Mononuclear cell (primary cell): ENCODE measurements around the gene CARD6. TPM values are rescaled to one million over a fixed set of nuclear protein-coding genes. Genes with fewer than 3 reads are reported as not detected.
"Not testable (repeated sequence)": the region's sequence is repeated elsewhere in the genome, so short reads cannot be mapped to it uniquely, and the experiment has no call there.

Source experiments
- H3K27me3 ChIP-seq: 2 replicates; pipeline ENCODE4 v1.6.0; 2011; ENCODE audit warnings: low read length, control low read depth; ENCODE audit not compliant: insufficient read depth
- H3K4me1 ChIP-seq: 2 replicates; pipeline ENCODE4 v1.5.1; 2011; ENCODE audit warnings: mild to moderate bottlenecking, low read length, control low read depth; ENCODE audit not compliant: insufficient read depth
- H3K4me3 ChIP-seq: 2 replicates; pipeline ENCODE4 v1.5.1; 2011; ENCODE audit warnings: mild to moderate bottlenecking, low read length, moderate library complexity
- H3K9me3 ChIP-seq: 2 replicates; pipeline ENCODE4 v1.5.1; 2011; ENCODE audit warnings: low read depth, mild to moderate bottlenecking, control low read depth, low read length
- total RNA-seq: library from RNA; depleted of rRNA; stranded (reverse); fragments of >200 nt; gene quantifications from one replicate; pipeline ENCODE4 v1.2.3, GENCODE V29; 2012

CARD6 gene, protein sequence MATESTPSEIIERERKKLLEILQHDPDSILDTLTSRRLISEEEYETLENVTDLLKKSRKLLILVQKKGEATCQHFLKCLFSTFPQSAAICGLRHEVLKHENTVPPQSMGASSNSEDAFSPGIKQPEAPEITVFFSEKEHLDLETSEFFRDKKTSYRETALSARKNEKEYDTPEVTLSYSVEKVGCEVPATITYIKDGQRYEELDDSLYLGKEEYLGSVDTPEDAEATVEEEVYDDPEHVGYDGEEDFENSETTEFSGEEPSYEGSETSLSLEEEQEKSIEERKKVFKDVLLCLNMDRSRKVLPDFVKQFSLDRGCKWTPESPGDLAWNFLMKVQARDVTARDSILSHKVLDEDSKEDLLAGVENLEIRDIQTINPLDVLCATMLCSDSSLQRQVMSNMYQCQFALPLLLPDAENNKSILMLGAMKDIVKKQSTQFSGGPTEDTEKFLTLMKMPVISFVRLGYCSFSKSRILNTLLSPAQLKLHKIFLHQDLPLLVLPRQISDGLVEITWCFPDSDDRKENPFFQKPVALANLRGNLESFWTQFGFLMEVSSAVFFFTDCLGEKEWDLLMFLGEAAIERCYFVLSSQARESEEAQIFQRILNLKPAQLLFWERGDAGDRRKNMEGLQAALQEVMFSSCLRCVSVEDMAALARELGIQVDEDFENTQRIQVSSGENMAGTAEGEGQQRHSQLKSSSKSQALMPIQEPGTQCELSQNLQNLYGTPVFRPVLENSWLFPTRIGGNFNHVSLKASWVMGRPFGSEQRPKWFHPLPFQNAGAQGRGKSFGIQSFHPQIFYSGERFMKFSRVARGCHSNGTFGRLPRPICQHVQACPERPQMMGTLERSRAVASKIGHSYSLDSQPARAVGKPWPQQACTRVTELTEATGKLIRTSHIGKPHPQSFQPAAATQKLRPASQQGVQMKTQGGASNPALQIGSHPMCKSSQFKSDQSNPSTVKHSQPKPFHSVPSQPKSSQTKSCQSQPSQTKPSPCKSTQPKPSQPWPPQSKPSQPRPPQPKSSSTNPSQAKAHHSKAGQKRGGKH
- 5.4 TPM for total RNA-seq

DNA sequence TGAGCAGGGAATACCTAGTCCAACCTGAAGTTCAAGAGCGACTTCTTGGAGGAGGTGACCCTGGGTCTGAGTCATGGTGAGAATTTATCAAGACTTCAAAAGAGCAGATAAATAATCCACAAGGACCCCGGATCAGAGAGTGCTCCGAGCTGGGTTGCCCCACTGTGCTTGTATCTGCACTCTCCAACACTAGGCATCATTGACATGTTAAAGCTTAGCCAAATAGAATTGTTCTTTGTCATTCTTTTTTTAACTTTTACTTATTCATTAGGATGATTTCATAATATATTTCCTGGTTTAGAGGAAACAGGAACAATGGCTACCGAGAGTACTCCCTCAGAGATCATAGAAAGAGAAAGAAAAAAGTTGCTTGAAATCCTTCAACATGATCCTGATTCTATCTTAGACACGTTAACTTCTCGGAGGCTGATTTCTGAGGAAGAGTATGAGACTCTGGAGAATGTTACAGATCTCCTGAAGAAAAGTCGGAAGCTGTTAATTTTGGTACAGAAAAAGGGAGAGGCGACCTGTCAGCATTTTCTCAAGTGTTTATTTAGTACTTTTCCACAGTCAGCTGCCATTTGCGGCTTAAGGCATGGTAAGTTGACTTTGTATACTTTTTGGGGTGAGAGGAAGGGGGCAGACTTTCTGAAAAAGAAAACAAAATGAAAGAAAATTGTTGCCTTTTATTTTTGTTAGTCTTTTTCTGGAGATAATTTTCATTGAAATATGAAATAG is at the start of gene CARD6:
Gene CARD6, plus strand, starts transcription at position 300 of the 738 bp plus-strand sequence. Its CDS starts 16 bp downstream, at position 316.
- Histone ChIP-seq H3K9me3 (no peaks in the 10 kb centered on the region), H3K4me3 (peak within 1 kb of the TSS; percentile 63), H3K4me1 (peaks cover 31% of the 10 kb centered on the region)

DNA sequence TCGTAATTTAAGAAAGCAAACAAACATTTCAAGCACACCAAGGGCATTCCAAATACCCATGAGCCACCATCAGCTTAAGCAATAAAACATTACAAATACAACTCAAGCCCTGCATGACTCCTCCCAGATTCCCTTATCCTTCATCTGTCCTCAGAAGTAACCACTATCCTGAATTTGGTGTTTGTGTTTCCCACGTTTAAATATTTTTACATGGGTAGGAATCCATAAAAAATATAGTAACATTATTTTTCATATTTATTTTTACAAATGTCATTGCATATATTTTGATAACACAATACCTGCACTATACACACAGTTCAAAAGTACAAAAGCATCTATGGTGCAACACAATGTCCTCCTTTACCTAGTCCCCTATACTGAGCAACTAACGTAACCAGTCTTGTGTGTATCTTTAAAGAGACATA is 49.4 kb upstream of the CARD6 start:
- Histone ChIP-seq H3K9me3 (no peaks in the 10 kb centered on the region), H3K27me3 (no peaks in the 10 kb centered on the region), H3K4me1 (peaks cover 31% of the 10 kb centered on the region), H3K4me3 (no peak overlapping the region)

More for the DNA sequence above, at the start of gene CARD6:
- H3K27me3 ChIP-seq: no peaks in the 10 kb centered on the region

DNA sequence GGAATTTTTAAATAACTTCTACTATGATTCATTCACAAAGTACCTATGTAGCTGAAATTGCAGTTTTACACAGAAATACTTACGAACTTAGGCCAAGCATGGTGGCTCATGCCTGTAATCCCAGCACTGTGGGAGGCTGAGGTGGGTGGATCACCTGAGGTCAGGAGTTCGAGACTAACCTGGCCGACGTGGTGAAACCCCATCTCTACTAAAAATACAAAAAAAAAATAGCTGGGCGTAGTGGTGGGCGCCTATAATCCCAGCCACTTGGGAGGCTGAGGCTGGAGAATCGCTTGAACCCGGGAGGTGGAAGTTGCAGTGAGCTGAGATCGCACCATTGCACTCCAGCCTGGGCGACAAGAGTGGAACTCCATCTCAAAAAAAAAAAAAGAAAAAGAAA is 48.5 kb upstream of the CARD6 start:
- not testable (repeated sequence) for H3K9me3 ChIP-seq, H3K27me3 ChIP-seq, H3K4me3 ChIP-seq
- peaks cover 34% of the 10 kb centered on the region for H3K4me1 ChIP-seq

DNA sequence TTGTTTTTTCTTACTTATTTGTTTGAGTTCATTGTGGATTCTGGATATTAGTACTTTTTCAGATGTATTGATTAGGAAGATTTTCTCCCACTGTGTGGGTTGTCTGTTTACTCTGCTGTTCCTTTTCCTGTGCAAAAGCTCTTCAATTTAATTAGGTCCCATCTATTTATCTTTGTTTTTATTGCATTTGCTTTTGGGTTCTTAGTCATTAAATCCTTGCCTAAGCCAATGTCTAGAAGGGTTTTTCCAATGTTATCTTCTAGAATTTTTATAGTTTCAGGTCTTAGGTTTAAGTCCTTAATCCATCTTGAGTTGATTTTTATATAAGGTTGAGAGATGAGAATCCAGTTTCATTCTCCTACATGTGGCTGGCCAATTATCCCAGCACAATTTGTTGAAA is 46.8 kb upstream of the CARD6 start:
- H3K4me1 ChIP-seq: peaks cover 38% of the 10 kb centered on the region
- H3K27me3 ChIP-seq, H3K9me3 ChIP-seq, H3K4me3 ChIP-seq: not testable (repeated sequence)

DNA sequence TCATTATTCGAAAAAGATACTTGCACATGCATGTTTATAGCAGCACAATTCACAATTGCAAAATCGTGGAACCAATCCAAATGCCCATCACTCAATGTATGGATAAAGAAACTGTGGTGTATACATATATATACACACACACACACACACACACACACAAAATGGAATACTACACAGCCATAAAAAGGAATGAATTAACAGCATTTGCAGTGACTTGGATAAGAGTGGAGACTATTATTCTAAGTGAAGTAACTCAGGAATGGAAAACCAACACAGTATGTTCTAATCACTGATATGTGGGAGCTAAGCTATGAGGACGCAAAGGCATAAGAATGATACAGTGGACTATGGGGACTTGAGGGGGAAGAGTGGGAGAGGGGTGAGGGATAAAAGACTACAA is 46.3 kb upstream of the CARD6 start:
- H3K4me1 ChIP-seq: peaks cover 32% of the 10 kb centered on the region
- H3K27me3 ChIP-seq, H3K4me3 ChIP-seq, H3K9me3 ChIP-seq: not testable (repeated sequence)

DNA sequence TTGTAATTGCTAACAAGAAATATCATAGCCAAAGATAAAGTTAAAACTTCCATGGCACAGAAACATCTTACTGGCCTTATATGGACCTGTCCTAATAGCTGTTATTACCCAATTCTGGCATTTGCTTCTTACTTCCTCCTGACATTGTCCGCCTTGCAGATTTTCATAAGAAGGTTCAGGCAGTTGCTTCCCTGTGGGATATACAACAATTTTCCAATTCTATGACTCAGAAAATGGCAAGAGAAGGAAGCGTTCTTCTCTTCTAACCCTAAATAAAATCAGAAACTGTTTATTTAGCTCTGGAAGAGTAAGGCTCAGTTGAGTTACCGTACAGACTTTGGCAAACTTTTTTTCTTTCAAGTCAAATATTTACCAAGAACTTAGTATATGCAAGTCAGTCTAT is 44.7 kb upstream of the CARD6 start:
- no peaks in the 10 kb centered on the region for H3K27me3 ChIP-seq
- no peaks in the 10 kb centered on the region for H3K9me3 ChIP-seq
- no peak overlapping the region for H3K4me3 ChIP-seq
- peaks cover 23% of the 10 kb centered on the region for H3K4me1 ChIP-seq

DNA sequence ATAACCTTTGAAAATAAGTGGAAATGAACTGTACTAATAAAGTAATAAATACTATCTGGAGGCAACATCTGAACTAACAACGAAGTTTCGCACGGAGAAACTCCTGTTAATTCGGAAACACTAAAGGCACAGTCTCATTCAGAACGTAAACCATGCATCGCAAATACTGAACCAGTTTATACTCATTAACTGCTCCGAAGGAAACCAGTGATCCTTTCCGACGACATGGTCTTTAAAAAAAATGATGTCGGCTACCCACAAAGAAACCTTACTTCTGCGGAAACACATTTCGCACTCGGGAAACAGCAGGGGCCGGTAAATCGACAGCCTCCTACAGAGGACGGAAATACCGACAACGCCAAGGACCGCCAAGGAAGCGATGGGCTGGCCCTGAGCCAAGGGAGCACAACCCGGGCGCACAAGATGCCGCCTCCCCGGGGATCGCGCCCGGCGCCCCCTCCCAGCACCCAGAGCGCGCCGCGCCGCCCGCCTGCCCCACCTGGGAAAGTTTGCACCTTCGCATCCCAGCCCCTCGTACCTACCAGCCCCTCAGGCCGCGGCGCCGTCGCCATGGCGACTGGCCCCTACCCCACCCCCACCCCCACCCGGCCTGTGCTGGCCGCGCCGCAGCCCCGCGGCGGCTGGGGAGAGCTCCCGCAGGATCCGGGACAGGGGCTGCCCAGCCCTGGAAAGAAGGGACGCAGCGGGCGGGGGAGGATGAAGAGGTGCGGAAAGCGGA is 43.7 kb upstream of the CARD6 start:
- H3K9me3 ChIP-seq: no peaks in the 10 kb centered on the region
- H3K27me3 ChIP-seq: no peaks in the 10 kb centered on the region
- peak overlapping the region; percentile 76 for H3K4me3 ChIP-seq
- peaks cover 23% of the 10 kb centered on the region for H3K4me1 ChIP-seq

DNA sequence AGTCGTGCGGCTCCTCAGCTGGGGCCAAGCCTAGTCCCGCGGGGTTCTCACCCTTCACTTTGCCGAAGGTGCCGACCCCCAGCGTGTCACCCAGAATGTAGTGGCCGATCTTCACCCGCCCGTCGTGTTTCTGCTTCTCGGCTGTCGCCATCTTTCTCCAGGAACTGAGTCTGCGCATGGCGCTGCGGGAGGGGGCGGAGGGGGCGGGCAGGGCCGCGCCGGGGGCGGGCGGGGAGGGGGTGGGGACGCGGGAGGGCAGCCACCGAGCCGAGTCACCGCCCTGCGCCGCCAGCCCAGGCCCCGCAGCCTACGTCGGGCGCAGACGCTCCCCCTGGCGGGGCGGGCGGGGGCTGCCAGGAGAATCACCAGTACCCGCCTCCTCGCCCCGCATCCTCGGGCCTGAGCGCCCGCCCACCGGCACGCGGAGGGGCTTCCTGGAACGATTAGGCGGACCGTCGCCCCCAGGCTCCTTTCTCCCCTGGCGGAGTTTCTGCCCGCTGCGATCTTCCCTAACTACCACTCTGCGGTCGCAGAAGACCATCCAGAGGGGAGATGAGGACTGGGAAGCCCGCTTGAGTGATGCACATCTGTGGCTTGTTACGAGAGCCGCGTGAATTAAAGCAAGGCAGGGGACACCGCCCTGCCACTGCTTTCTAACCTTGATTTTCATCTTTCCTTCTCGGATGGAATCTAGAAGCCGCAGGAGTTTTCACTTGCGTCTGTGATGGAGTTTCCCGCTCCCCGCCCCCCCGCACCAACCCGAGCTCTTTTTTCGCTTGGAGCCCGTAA is 43.0 kb upstream of the CARD6 start, which contains the start of gene PRKAA1:
Gene PRKAA1, minus strand, starts transcription at position 363 of the 789 bp plus-strand sequence. Its CDS starts 185 bp downstream, at position 178.
- H3K27me3 ChIP-seq: no peaks in the 10 kb centered on the region
- no peaks in the 10 kb centered on the region for H3K9me3 ChIP-seq
- peaks cover 23% of the 10 kb centered on the region for H3K4me1 ChIP-seq
- H3K4me3 ChIP-seq: peak within 1 kb of the TSS; percentile 89

DNA sequence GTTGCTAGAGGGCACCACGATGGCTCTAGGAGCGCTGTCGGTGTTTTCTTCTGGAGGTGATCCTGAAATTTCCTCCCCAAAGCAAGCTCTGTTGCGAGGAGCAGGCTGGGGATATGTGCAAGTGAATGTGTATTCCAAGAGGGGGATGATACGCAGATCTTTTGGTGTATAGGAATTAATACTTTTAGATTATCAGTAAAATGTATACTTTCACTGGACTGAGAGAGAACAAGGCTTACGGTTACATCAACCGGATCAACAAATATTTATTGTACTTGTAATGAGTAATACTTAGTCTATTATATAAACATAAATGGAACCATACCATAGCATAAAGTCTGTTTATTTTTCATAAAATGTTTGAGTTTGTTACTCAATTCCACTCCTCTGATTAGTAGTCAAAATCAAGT is 42.4 kb upstream of the CARD6 start:
- Histone ChIP-seq H3K4me1 (peaks cover 23% of the 10 kb centered on the region), H3K27me3 (no peaks in the 10 kb centered on the region), H3K9me3 (no peaks in the 10 kb centered on the region), H3K4me3 (peak overlapping the region; percentile 89)

DNA sequence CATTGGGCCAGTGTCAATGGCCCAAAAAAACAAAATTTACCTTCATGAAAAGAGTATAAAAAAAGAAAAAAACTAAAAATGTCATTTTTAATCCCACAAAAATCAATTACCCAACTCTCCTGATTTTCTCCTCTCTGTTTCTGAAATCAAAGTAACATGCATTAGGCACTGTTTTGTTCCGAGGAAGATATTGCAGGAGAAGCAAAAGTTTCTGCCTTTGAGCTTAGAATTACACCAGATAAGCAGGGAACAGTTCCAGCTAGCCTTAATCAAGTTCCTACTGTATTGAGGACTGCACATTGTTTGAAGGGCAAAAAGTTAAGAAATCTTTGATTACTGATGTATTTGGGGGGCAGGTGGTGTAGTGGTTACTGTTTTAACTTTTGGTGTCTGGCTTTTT is 41.9 kb upstream of the CARD6 start:
- Histone ChIP-seq H3K4me1 (peaks cover 23% of the 10 kb centered on the region), H3K27me3 (no peaks in the 10 kb centered on the region), H3K9me3 (no peaks in the 10 kb centered on the region), H3K4me3 (no peak overlapping the region)

DNA sequence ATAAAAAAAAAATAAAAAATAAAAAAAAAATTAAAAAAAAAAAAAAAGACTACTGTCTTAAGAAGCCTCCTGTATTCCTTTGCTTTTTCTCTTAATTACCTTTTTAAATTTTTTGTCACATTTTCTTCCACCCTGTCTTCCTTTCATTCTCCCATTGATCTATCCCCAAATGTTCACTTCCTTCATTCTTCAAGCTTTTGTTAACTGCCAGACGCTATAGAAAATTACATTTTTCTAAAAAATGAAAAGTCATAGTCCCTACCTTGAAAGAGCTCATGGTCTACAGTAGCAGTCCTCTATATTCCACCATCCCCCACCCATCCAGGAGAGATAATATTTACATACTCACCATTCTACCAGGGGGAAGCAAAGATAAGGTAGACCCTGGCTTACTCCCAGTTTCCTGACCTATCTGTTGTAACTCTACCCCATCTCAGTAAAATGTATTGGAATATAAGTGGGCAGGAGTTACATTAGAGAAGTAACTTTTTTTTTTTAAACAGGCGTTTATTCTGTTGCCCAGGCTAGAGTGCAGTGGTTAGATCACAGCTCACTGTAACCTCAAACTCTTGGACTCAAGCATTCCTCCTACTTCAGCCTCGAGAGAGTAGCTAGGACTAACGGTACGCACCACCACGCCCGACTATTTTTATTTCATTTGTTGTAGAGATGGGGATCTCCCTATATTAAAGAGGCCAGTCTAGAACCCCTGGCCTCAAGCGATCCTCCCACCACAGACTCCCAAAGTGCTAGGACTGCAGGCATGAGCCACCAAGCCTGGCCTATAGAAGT is 39.2 kb upstream of the CARD6 start:
- Histone ChIP-seq H3K4me3 (no peak overlapping the region), H3K27me3 (no peaks in the 10 kb centered on the region), H3K4me1 (peaks cover 6% of the 10 kb centered on the region), H3K9me3 (no peaks in the 10 kb centered on the region)

DNA sequence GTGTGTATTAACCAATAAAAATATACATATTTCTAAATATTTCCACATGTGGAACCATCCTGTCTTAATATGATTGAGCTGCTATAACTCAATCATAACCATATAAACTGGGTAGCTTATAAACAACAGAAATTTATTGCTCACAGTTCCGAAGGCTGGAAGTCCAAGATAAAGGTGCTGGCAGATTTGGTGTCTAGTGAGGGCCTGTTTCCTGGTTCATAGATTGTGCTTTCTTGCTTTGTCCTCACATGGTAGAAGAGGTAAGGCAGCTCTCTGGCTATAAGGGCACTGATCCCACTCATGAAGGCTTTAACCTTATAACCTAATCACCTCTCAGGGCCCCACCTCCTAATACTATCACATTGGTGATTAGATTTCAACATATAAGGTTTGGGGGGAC is 29.0 kb upstream of the CARD6 start:
- Histone ChIP-seq H3K9me3 (no peaks in the 10 kb centered on the region), H3K4me3 (no peak overlapping the region), H3K4me1 (no peaks in the 10 kb centered on the region), H3K27me3 (no peaks in the 10 kb centered on the region)
